ENCODE results near the gene SERPINE3.

- TF ChIP-seq POLR2A (IDR thresholded peaks at IDR 0.05) = no peak
- no peak for TF ChIP-seq CTCF (IDR thresholded peaks at IDR 0.05)
These were observed 12.7 kb upstream of the SERPINE3 start for GRCh38 chr13:51326777-51327176.
